NOMO-1 treated with dmso at 0.1 percent for 144 hours (cell line): ENCODE results near the gene DUSP5.
"Not testable (repeated sequence)": the region's sequence is repeated elsewhere in the genome, so short reads cannot be mapped to it uniquely, and the experiment has no call there.

Source experiments
- DNase-seq: peaks from one replicate; lab custom pipeline; 2025; ENCODE audit not compliant: unreplicated experiment; lab: John Stamatoyannopoulos, UW

Gene DUSP5

DNA sequence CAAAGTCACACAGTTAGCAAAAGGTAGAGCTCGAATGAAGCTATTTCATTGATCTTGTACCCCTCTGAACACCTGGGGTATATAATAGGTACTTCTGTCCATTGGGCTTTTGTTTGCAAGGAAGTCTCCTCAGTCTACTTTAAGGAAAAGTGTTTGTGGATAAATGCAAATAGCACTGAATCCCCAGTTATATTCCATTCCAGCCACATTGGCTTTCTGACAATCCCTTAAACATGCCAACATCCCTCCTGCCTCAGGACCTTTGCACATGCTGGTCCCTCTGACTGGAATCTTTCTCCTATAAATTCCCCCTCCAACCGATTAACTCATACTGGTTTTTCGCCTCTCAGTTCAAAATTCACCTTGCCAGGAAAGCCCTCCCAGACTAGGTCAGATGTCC, 17.1 kb downstream of the DUSP5 start:
- DNase-seq = no peak

DNA sequence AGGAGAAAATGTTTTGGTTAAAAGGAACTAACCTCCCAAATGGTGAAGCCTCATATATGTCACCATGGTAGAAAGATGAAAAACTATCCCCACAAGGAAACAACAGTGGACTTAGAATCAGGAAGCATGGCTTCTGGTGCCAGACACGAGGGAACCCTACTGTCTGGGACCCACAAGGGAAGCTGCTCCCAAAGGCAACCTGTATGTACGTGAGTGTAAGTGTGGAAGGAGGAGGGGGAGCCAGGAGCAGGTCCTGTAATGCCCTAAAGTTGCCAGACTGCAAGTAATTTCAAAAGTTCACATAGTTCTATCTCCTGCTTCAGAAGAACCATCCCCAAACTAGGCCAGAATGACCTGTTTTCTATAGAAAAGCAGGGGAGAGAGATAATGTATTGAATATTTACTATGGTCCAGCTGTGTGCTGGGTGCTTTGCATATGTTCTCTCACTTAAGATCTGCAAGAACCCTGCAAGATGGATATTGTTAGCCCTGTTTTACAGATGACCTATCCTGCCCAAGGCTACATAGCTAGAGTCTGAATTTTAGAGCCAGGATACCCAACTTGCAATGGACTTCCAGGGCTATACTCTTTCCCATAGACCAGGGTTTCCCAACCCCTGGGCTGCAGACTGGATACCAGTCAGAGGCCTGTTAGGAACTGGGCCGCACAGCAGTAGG, 19.2 kb downstream of the DUSP5 start:
- DNase-seq = no peak

- no peak for DNase-seq
Observed at GRCh38 chr10:110522365-110522988, 24.8 kb downstream of the DUSP5 start.

- no peak for DNase-seq
Observed at GRCh38 chr10:110523736-110524135, 26.0 kb downstream of the DUSP5 start.

DNA sequence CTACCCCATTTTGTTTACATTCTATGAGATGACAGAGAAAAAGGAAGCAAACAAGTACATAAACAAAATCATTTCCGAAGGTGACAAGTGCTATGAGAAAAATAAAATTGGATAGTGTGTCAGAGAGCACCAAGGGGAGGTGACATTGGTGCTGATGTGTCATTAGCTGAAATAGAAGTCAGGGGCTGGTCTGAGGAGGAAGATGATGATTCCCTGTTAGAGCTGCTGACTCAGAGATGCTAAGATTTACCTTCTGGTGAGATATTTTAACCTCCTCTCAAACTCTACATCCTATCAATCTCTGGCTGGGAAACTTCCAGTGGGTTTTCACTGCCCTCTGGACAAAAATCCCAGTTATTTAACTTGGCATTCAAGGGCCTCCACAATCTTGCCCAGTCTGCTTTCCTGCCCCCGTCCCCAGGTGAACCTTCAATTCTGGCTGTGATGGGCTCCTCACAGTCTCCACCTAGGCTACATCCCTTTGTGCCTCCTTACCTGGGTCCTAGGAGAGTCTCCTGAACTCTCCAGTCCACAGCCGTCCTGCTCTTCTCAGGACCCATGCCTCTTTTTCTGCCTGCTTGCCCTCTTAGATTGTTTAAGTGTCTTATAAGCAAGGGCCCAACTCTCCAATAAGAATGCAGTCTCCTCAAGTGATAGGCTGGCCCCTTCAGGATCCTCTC, 26.6 kb downstream of the DUSP5 start:
- DNase-seq = no peak

DNA sequence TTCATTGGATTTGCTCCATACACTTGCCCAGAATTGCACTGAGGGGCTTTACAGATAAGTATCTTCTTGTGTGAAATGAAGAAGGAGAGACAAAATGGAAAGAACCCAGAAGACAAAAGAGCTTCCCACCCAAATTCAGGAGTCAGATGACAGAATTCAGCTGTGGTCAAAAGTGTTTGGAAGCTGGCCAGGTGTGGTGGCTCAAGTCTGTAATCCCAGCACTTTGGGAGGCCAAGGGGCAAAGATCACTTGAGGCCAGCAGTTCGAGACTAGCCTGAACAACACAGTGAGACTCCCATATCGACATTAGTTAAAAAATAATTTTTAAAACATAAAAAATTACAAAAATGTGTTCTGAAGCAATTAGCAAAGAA, 27.1 kb downstream of the DUSP5 start:
- no peak for DNase-seq

- no peak for DNase-seq
Observed at GRCh38 chr10:110525349-110526260, 27.9 kb downstream of the DUSP5 start.

- DNase-seq = no peak
Observed at GRCh38 chr10:110527731-110528171, 30.0 kb downstream of the DUSP5 start.

DNA sequence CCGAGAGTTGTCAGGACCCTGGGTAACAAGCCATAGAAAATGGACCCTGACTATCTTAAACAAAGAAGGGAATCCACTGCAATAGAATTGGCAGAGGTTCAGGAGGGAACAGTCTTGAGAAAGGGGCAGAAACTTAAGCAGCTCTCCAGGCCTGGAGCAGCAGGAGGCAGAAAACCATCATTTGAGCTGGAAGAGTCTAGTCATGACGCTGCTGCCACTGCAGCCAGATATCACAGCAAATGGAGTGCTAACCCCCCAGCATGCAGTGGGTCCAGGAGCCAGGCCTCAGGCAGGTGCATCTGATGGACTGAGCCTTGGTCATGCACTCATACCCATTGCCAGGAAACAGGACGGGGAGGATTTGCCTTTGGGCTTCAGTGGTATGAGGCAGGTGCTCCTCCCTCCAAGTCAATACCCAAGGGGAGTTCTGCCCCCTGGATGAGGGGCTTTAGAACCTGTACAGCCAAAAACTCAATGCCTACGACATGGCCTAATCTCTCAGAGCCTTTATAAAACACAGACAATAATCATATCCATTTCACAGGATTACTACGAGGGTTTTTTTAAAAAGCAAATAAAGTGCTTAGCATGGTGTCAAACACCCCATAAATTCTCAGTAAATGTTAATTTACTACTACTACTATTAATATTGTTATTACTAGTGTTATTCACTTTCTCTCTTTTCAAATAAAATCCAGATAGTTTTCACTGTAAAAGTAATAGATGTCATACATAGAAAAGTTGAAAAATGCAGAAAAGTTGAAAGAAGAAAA, 30.7 kb downstream of the DUSP5 start:
- DNase-seq = no peak

DNA sequence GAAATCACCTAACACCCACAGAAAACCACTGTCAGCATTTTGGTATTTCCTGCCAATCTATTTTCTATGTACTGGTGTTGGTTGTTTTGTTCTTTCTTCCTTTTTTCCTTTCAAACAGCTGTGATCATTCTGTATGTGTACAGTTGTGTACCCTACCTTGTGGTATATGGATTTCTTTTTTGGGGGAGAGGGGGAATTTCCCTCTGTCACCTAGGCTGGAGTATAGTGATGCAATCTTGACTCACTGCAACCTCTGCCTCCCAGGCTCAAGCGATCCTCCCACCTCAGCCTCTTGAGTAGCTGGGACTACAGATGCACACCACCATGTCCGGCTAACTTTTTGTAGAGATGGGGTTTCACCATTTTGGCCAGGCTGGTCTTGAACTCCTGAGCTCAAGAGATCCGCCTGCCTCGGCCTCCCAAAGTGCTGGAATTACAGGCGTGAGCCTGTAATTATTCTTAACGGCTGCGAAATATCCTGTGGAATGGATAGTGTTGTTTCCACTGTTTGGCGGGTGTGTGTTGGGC, 31.4 kb downstream of the DUSP5 start:
- not testable (repeated sequence) for DNase-seq

- no peak for DNase-seq
Observed at GRCh38 chr10:110529596-110530011, 31.9 kb downstream of the DUSP5 start.

GRCh38 chr10:110530131-110530831, 32.6 kb downstream of the DUSP5 start:
- DNase-seq = no peak

- DNase-seq = no peak
Observed at GRCh38 chr10:110531687-110532086, 34.0 kb downstream of the DUSP5 start.

DNA sequence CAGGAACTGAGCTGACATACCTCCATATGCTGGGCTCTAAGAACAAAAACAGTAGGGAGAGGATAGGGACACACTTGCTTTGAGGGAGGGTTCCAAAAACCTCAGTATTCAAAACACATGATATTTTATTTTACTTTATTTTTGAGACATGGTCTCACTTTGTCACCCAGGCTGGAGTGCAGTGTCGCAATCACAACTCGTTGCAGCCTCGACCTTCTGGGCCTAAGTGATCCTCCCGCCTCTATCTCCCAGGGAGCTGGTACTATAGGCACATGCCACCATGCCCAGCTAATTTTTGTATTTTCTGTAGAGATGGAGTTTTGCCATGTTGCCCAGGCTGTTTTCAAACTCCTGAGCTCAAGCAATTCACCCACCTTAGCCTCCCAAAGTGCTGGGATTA, 34.9 kb downstream of the DUSP5 start:
- not testable (repeated sequence) for DNase-seq

DNA sequence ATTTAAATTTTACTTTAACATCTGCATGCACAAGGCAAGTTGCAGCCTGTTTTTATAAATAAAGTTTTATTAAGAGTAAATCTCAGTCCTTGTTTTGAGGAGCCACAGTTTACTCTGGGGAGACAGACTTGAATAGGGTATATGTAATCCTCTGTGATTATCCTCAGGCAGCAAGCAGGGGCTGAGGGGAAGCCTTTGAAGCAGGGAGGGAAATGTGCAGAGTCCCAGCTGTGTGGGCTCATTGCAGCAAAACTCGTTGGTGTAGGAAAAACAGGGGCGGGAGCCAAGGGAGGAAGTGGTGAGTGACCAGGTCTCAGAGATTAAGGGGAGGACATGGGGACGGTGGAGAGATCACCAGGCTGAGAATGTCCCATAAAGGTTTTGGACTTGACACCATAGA, 35.4 kb downstream of the DUSP5 start:
- no peak for DNase-seq

DNA sequence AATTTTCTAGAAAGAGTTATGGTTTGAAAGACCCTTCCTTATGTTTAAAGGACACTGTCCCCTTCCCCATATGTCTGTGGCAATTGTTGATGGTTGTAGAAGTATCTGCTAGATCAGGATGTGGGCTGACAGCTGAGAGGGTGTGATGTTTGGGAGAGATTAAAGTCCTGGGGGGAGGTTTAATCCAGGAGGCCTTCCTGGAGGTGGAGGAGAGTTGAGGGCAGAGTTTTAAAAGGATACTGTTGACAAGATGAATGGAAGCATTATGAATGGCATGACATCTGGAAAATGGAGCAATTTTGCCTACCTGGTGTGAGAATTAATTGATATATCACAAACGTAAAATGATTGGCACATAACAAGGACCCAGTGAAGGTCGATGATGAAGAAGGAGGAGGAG, 36.9 kb downstream of the DUSP5 start:
- DNase-seq = no peak

- peak; percentile 32 for DNase-seq
Observed at GRCh38 chr10:110535958-110536891, 38.5 kb downstream of the DUSP5 start.

DNA sequence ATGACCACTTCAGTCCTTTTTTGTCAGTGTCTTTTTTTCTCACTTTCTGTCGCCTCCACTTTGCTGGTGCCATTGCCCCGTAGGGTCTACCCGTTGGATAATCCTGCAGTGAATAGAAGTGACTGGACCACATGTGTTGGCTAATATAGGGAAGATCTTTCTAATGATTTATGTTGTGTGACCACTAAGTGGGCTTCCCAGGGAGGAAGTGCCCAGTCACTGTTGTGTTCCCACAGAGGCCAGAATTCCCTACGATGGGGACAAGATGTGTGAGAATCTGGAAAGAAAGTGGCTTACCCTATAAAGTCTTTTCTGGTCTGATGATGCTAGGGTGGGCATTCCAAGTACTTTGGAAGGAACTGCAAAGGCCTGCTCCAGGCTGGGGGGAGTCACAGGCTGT, 41.4 kb downstream of the DUSP5 start:
- no peak for DNase-seq

- no peak for DNase-seq
Observed at GRCh38 chr10:110540031-110540430, 42.3 kb downstream of the DUSP5 start.
